ENCODE results near the gene PGAM4.
"Not testable (repeated sequence)": the region's sequence is repeated elsewhere in the genome, so short reads cannot be mapped to it uniquely, and the experiment has no call there.

PGAM4 gene

GRCh38 chrX:77946571-77946970 lies 22.9 kb downstream of the PGAM4 start:
- no peaks in the 10 kb centered on the region for H3K4me1 ChIP-seq (ENCODE audit: insufficient read depth, low read length)
- H3K36me3 ChIP-seq (ENCODE audit: insufficient read depth, low read length), result no peaks in the 10 kb centered on the region
- H3K9me3 ChIP-seq (ENCODE audit: control insufficient read depth, insufficient read depth, low read length), result no peaks in the 10 kb centered on the region
- H3K9ac ChIP-seq (ENCODE audit: low read depth, low read length), result no peak overlapping the region

GRCh38 chrX:77945910-77946545 lies 23.4 kb downstream of the PGAM4 start:
- H3K4me1 ChIP-seq (ENCODE audit: insufficient read depth, low read length), result no peaks in the 10 kb centered on the region
- H3K9ac ChIP-seq (ENCODE audit: low read depth, low read length), result no peak overlapping the region
- no peaks in the 10 kb centered on the region for H3K36me3 ChIP-seq (ENCODE audit: insufficient read depth, low read length)
- no peaks in the 10 kb centered on the region for H3K9me3 ChIP-seq (ENCODE audit: control insufficient read depth, insufficient read depth, low read length)

GRCh38 chrX:77945031-77945430 lies 24.4 kb downstream of the PGAM4 start:
- H3K36me3 ChIP-seq (ENCODE audit: insufficient read depth, low read length); H3K9me3 ChIP-seq (ENCODE audit: control insufficient read depth, insufficient read depth, low read length); H3K9ac ChIP-seq (ENCODE audit: low read depth, low read length); H3K4me1 ChIP-seq (ENCODE audit: insufficient read depth, low read length): not testable (repeated sequence)

- H3K36me3 ChIP-seq (ENCODE audit: insufficient read depth, low read length), result no peaks in the 10 kb centered on the region
- H3K4me1 ChIP-seq (ENCODE audit: insufficient read depth, low read length), result no peaks in the 10 kb centered on the region
- no peak overlapping the region for H3K9ac ChIP-seq (ENCODE audit: low read depth, low read length)
Observed at GRCh38 chrX:77938083-77938680, 31.3 kb downstream of the PGAM4 start.

GRCh38 chrX:77937291-77937690 lies 32.1 kb downstream of the PGAM4 start:
- no peaks in the 10 kb centered on the region for H3K36me3 ChIP-seq (ENCODE audit: insufficient read depth, low read length)

More at GRCh38 chrX:77938083-77938680, 31.3 kb downstream of the PGAM4 start:
- H3K9me3 ChIP-seq (ENCODE audit: control insufficient read depth, insufficient read depth, low read length), result no peaks in the 10 kb centered on the region

GRCh38 chrX:77936299-77936698 lies 33.1 kb downstream of the PGAM4 start:
- Histone ChIP-seq H3K36me3 (ENCODE audit: insufficient read depth, low read length) (no peaks in the 10 kb centered on the region), H3K9ac (ENCODE audit: low read depth, low read length) (no peak overlapping the region), H3K9me3 (ENCODE audit: control insufficient read depth, insufficient read depth, low read length) (no peaks in the 10 kb centered on the region), H3K4me1 (ENCODE audit: insufficient read depth, low read length) (no peaks in the 10 kb centered on the region)

More at GRCh38 chrX:77937291-77937690, 32.1 kb downstream of the PGAM4 start:
- H3K4me1 ChIP-seq (ENCODE audit: insufficient read depth, low read length), result no peaks in the 10 kb centered on the region
- no peak overlapping the region for H3K9ac ChIP-seq (ENCODE audit: low read depth, low read length)
- no peaks in the 10 kb centered on the region for H3K9me3 ChIP-seq (ENCODE audit: control insufficient read depth, insufficient read depth, low read length)

- Histone ChIP-seq H3K4me1 (ENCODE audit: insufficient read depth, low read length) (no peaks in the 10 kb centered on the region), H3K36me3 (ENCODE audit: insufficient read depth, low read length) (no peaks in the 10 kb centered on the region), H3K9me3 (ENCODE audit: control insufficient read depth, insufficient read depth, low read length) (no peaks in the 10 kb centered on the region), H3K9ac (ENCODE audit: low read depth, low read length) (no peak overlapping the region)
Observed at GRCh38 chrX:77935886-77936285, 33.6 kb downstream of the PGAM4 start.

GRCh38 chrX:77930581-77930980 lies 38.9 kb downstream of the PGAM4 start:
- Histone ChIP-seq H3K9me3 (ENCODE audit: control insufficient read depth, insufficient read depth, low read length) (no peaks in the 10 kb centered on the region), H3K4me1 (ENCODE audit: insufficient read depth, low read length) (no peaks in the 10 kb centered on the region), H3K36me3 (ENCODE audit: insufficient read depth, low read length) (no peaks in the 10 kb centered on the region), H3K9ac (ENCODE audit: low read depth, low read length) (no peak overlapping the region)

GRCh38 chrX:77925764-77926163 lies 43.7 kb downstream of the PGAM4 start:
- H3K4me1 ChIP-seq (ENCODE audit: insufficient read depth, low read length), result no peaks in the 10 kb centered on the region
- H3K9ac ChIP-seq (ENCODE audit: low read depth, low read length), result no peak overlapping the region
- no peaks in the 10 kb centered on the region for H3K9me3 ChIP-seq (ENCODE audit: control insufficient read depth, insufficient read depth, low read length)
- H3K36me3 ChIP-seq (ENCODE audit: insufficient read depth, low read length), result no peaks in the 10 kb centered on the region

GRCh38 chrX:77924320-77924859 lies 45.0 kb downstream of the PGAM4 start:
- Histone ChIP-seq H3K9me3 (ENCODE audit: control insufficient read depth, insufficient read depth, low read length) (no peaks in the 10 kb centered on the region), H3K36me3 (ENCODE audit: insufficient read depth, low read length) (no peaks in the 10 kb centered on the region), H3K4me1 (ENCODE audit: insufficient read depth, low read length) (no peaks in the 10 kb centered on the region), H3K9ac (ENCODE audit: low read depth, low read length) (no peak overlapping the region)

- Histone ChIP-seq H3K9me3 (ENCODE audit: control insufficient read depth, insufficient read depth, low read length) (no peaks in the 10 kb centered on the region), H3K36me3 (ENCODE audit: insufficient read depth, low read length) (no peaks in the 10 kb centered on the region), H3K9ac (ENCODE audit: low read depth, low read length) (no peak overlapping the region), H3K4me1 (ENCODE audit: insufficient read depth, low read length) (no peaks in the 10 kb centered on the region)
Observed at GRCh38 chrX:77922787-77923186, 46.7 kb downstream of the PGAM4 start.

GRCh38 chrX:77919370-77919769 lies 50.1 kb downstream of the PGAM4 start:
- H3K4me1 ChIP-seq (ENCODE audit: insufficient read depth, low read length); H3K36me3 ChIP-seq (ENCODE audit: insufficient read depth, low read length); H3K9ac ChIP-seq (ENCODE audit: low read depth, low read length); H3K9me3 ChIP-seq (ENCODE audit: control insufficient read depth, insufficient read depth, low read length): not testable (repeated sequence)

- H3K36me3 ChIP-seq (ENCODE audit: insufficient read depth, low read length), result no peaks in the 10 kb centered on the region
Observed at GRCh38 chrX:77918568-77918967, 50.9 kb downstream of the PGAM4 start.

More at GRCh38 chrX:77918568-77918967, 50.9 kb downstream of the PGAM4 start:
- no peak overlapping the region for H3K9ac ChIP-seq (ENCODE audit: low read depth, low read length)
- no peaks in the 10 kb centered on the region for H3K9me3 ChIP-seq (ENCODE audit: control insufficient read depth, insufficient read depth, low read length)
- no peaks in the 10 kb centered on the region for H3K4me1 ChIP-seq (ENCODE audit: insufficient read depth, low read length)

Data from ES-I3 (cell line).